ENCODE results near the gene TOR1A.

Gene TOR1A, protein sequence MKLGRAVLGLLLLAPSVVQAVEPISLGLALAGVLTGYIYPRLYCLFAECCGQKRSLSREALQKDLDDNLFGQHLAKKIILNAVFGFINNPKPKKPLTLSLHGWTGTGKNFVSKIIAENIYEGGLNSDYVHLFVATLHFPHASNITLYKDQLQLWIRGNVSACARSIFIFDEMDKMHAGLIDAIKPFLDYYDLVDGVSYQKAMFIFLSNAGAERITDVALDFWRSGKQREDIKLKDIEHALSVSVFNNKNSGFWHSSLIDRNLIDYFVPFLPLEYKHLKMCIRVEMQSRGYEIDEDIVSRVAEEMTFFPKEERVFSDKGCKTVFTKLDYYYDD

DNA sequence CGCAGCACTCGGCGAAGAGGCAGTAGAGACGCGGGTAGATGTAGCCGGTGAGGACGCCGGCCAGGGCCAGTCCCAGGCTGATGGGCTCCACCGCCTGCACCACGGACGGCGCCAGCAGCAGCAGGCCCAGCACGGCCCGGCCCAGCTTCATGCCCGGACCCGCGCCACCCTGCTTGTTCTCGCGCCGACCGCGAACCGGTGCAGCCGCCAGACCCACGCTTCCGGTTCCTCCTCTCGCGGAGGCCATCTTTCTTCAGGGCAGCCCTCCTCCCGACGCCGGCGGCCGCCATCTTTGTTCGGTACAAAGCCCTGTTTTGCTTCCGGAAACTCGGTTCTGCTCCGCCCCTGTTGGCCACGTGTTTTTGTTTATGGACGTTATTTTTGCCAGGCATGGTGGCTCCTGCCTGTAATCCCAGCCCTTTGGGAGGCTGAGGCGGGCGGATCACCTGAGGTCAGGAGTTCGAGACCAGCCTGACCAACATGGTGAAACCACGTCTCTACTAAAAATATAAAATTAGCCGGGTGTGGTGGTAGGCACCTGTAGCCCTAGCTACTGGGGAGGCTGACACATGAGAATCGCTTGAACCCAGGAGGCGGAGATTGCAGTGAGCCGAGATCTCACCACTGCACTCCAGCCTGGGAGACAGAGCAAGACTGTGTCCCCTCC, at the start of gene TOR1A:
TOR1A (minus strand) TSS at position 202 of the 667 bp plus-strand sequence; CDS start at position 151, 51 bp downstream.
- DNase-seq (ENCODE audit: low spot score), result peak; percentile 94

DNA sequence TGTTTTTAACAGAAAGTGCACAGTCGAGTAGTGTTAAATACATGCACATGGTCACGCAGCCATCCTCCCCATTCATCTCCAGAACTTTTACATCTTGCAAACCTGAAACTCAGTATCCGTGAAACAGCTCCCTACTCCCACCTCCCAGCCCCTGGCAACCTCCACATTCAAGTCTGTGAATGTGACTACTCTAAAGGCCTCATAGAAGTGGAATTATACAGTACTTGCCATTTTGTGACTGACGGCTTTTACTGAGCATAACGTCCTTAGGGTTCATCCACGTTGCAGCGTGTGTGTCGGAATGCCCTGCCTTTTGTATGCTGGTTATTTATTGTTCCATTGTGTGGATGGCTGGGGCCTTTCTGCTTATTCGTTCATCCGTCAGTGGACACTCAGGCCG, 47.1 kb upstream of the TOR1A start:
- DNase-seq (ENCODE audit: low spot score), result no peak

- DNase-seq (ENCODE audit: low spot score), result no peak
These were observed 45.9 kb upstream of the TOR1A start for GRCh38 chr9:129869585-129870501.

- DNase-seq (ENCODE audit: low spot score), result no peak
These were observed 45.0 kb upstream of the TOR1A start for GRCh38 chr9:129868872-129869486.

DNA sequence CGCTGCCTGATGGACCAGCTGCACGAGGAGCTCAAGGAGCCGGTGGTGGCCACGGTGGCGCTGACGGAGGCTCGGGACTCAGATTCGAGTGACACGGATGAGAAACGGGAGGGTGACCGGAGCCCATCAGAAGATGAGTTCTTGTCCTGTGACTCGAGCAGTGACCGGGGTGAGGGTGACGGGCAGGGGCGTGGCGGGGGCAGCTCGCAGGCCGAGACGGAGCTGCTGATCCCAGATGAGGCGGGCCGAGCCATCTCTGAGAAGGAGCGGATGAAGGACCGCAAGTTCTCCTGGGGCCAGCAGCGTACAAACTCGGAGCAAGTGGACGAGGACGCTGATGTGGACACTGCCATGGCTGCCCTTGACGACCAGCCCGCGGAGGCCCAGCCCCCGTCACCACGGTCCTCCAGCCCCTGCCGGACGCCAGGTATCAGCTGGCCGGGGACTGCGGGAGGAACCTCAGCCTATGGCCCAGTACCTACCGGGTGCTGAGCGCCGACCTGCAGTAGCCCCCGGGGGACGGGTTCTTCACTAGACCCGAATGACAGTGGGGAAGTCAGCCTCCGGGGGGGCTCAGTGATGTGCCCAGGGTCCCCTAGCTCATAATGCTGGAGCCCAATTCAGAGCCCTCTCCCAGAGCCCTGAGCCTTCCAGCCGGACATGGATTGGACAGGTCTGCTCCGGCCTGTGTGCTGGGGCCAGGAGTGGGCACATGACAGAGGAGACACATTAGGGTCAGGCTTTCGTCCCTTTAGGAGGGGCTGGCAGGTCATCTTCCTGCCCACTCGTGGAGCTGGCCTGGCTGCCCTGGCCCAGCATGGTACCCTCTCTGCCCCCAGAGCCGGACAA, 44.3 kb upstream of the TOR1A start:
- DNase-seq (ENCODE audit: low spot score), result no peak

- DNase-seq (ENCODE audit: low spot score), result no peak
These were observed 43.4 kb upstream of the TOR1A start for GRCh38 chr9:129867136-129868022.

GRCh38 chr9:129866394-129867135, 42.6 kb upstream of the TOR1A start:
- no peak for DNase-seq (ENCODE audit: low spot score)

GRCh38 chr9:129865668-129866320, 41.9 kb upstream of the TOR1A start:
- no peak for DNase-seq (ENCODE audit: low spot score)

GRCh38 chr9:129864991-129865647, 41.2 kb upstream of the TOR1A start:
- no peak for DNase-seq (ENCODE audit: low spot score)

DNA sequence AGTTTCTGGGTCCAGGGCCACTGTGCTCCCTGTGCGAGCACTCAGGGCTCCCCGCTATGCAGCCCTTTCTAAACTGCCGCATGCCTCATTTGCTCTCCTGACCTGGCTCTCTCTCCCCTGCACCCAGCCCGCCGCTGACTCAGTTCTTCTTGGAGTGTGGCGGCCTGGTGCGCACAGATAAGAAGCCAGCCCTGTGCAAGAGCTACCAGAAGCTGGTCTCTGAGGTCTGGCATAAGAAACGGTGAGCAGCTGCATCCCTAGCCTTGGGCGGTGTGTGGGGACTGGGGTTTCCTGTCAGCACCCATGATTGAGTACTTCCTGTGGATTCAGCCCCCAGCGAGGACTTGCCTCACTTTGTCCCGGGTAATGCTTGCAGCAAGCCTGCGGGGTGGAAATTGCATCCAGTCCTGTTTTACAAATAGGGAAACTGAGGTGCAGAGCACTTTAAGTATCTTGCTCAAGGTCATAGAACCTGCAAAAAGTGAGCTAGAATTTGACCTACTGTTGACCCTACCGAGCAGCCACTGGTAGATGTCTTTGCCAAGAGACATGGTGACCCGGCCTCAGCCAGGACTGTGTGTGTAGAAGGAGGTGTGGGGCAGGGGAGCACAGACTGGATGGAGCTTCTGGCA, 39.2 kb upstream of the TOR1A start:
- DNase-seq (ENCODE audit: low spot score), result no peak

DNA sequence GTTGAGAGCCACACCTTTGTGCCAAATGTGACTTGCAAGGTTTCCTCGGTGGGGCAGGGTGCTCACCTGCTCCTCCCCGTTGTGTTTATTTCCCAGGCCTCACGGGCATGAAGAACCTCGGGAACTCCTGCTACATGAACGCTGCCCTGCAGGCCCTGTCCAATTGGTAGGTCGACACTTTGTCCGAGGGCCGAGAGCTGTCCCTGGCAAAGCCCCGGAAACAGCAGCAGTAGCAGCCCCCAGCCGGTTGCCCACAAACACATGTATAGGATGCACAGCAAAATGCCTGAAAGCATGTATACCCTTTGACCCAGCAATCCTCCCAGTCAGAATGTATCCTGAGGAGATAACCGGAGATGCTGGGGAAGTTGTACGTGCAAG, 37.5 kb upstream of the TOR1A start:
- no peak for DNase-seq (ENCODE audit: low spot score)

- no peak for DNase-seq (ENCODE audit: low spot score)
These were observed 36.9 kb upstream of the TOR1A start for GRCh38 chr9:129860653-129861446.

DNA sequence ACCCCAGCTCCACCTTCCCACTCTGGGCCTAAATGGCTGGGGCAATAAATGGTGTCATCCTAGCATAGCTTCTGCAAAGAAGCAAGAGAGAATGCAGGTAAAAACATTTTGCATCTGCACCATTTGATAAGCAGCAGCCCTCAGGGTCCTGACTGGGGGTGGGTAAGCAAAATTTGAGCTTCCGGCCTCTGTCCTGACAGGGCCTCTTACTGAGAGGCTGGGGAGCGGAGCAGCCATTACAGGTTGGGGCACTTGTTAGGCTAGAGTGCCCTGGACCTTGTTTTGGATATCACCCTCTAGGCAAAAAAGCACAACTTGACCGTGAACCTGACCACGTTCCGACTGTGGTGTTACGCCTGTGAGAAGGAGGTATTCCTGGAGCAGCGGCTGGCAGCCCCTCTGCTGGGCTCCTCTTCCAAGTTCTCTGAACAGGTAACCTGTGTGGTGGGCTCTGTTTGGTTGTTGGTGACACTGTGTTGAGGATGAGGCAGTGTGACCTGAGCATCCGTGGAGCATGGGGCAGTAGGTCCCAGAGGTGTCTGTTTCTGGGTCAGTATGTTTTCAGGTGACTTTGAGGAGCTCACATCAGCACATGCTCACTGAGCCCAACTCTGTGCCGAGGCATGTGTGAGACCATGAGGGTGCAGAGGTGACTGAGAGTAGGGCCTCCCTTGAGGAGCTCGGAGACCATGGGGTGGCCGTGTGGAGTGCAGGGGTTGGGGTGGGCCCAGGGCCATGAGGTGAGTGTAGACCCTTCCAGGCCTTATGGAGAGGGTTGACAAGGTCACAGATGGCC, 34.4 kb upstream of the TOR1A start:
- DNase-seq (ENCODE audit: low spot score), result no peak

DNA sequence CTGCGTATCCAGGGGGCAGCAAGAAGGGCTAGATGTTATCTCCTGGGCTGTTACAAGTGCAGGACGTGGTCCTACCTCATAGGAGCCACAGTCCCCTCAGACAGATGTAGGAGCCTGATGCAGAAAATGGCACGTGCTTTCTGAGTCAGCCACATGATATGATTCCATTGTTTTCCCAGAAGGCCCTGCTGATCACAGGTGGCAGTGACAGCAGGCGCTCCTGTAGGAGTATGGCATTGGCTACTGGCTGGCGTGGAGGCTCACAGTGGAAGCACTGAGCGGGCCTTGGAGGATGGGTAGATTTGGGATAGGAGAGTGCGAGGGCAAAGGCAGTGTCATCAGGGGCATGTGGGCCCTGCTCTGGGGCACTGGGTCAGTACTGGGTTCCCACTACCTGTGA, 33.3 kb upstream of the TOR1A start:
- DNase-seq (ENCODE audit: low spot score), result no peak

- no peak for DNase-seq (ENCODE audit: low spot score)
These were observed 30.7 kb upstream of the TOR1A start for GRCh38 chr9:129854588-129855110.

GRCh38 chr9:129853614-129854013, 29.7 kb upstream of the TOR1A start:
- DNase-seq (ENCODE audit: low spot score), result no peak

All from ecto neural progenitor cell (in vitro differentiated cells).